ENCODE measurements around the gene FARS2. TPM values are rescaled to one million over a fixed set of nuclear protein-coding genes. Genes with fewer than 3 reads are reported as not detected.

Gene FARS2
- total and polyA plus RNA-seq, 7 donors = 8.1 to 21.0 (median 12.5) TPM

- Histone ChIP-seq H3K4me3 (no peak overlapping the region), H3K27ac (no peak overlapping the region), H3K27me3 (no peaks in the 10 kb centered on the region), H3K36me3 (no peaks in the 10 kb centered on the region), H3K4me1 (no peaks in the 10 kb centered on the region), H3K9me3 (no peaks in the 10 kb centered on the region)
- 79 to 90% methylated on average over 6 of the region's 6 CpGs for WGBS, 2 donors
- intact Hi-C loops (cut with DNase I) = no loop called here
- TF ChIP-seq EP300 (IDR thresholded peaks at IDR 0.05) (no peak), POLR2A (IDR thresholded peaks at IDR 0.05) (no peak), POLR2AphosphoS5 (IDR thresholded peaks at IDR 0.05) (no peak), CTCF (IDR thresholded peaks at IDR 0.05) (no peak)
- no peak for DNase-seq
Observed at GRCh38 chr6:5389086-5389745, 127.9 kb downstream of the FARS2 start.

DNA sequence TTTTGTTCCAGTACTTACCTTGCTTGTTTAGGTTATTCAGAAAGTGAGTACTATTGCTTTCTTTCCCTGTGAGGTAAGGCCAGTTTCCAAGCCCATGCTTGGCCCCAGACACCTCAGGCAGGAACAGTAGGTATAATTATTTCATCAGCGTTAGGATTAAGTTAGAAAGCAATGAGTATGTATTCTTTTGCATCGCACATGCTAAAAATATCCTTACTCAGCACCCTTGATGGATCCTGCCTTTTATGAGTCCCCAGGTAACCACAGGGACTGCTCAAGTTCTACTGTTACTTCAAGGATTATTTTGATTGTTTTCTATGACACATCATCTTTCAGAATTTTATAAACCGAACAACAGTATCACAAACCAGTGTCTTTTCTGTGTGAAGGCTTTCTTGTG lies 128.9 kb downstream of the FARS2 start:
- H3K27ac ChIP-seq = no peak overlapping the region
- H3K36me3 ChIP-seq = no peaks in the 10 kb centered on the region
- 79 to 95% methylated on average over 3 of the region's 3 CpGs for WGBS, 2 donors
- intact Hi-C loops (cut with DNase I) = no loop called here
- TF ChIP-seq POLR2A (IDR thresholded peaks at IDR 0.05) (no peak), CTCF (IDR thresholded peaks at IDR 0.05) (no peak), POLR2AphosphoS5 (IDR thresholded peaks at IDR 0.05) (no peak), EP300 (IDR thresholded peaks at IDR 0.05) (no peak)
- no peaks in the 10 kb centered on the region for H3K4me1 ChIP-seq
- no peaks in the 10 kb centered on the region for H3K27me3 ChIP-seq
- DNase-seq = no peak
- H3K4me3 ChIP-seq = no peak overlapping the region
- no peaks in the 10 kb centered on the region for H3K9me3 ChIP-seq

- WGBS, 2 donors = 79 to 87% methylated on average over 4 of the region's 4 CpGs
- Histone ChIP-seq H3K27me3 (no peaks in the 10 kb centered on the region), H3K36me3 (no peaks in the 10 kb centered on the region), H3K4me1 (peaks cover 0 to 13% (median 6%) of the 10 kb centered on the region in 4 donors), H3K9me3 (no peaks in the 10 kb centered on the region), H3K4me3 (no peak overlapping the region), H3K27ac (no peak overlapping the region)
- TF ChIP-seq EP300 (IDR thresholded peaks at IDR 0.05) = no peak
- TF ChIP-seq POLR2A (IDR thresholded peaks at IDR 0.05) = no peak
- no peak for TF ChIP-seq CTCF (IDR thresholded peaks at IDR 0.05)
- TF ChIP-seq POLR2AphosphoS5 (IDR thresholded peaks at IDR 0.05) = no peak
- DNase-seq = no peak
- intact Hi-C loops (cut with DNase I) = no loop called here
Observed at GRCh38 chr6:5394280-5394679, 133.0 kb downstream of the FARS2 start.

- Histone ChIP-seq H3K4me1 (peaks cover 0 to 13% (median 6%) of the 10 kb centered on the region in 4 donors), H3K4me3 (no peak overlapping the region), H3K27me3 (no peaks in the 10 kb centered on the region), H3K36me3 (no peaks in the 10 kb centered on the region), H3K9me3 (no peaks in the 10 kb centered on the region), H3K27ac (no peak overlapping the region)
- TF ChIP-seq CTCF (IDR thresholded peaks at IDR 0.05) (no peak), POLR2A (IDR thresholded peaks at IDR 0.05) (no peak), EP300 (IDR thresholded peaks at IDR 0.05) (no peak), POLR2AphosphoS5 (IDR thresholded peaks at IDR 0.05) (no peak)
- no peak for DNase-seq
- intact Hi-C loops (cut with DNase I) = no loop called here
Observed at GRCh38 chr6:5395719-5396118, 134.4 kb downstream of the FARS2 start.

DNA sequence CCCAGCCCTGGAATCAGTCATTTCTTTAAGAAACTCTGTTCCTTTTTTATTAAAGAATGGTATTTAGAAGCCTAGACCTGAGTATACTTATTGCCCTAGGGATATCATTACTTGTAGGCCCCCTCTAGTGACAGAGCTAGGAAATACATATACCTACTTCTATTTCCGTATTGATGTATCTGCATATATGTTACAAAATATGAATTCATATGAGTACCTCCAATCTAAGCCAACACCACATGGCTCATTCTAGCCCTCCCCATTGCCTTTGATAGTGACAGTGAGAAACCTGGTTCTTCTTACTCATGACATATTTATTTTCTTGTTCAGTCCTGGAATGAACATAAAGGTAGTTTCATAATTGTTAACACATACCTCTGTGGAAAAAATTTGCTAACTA lies 137.2 kb downstream of the FARS2 start:
- peaks cover 0 to 5% (median 0%) of the 10 kb centered on the region in 4 donors for H3K9me3 ChIP-seq
- no peak overlapping the region for H3K4me3 ChIP-seq
- H3K27me3 ChIP-seq = no peaks in the 10 kb centered on the region
- H3K4me1 ChIP-seq = peaks cover 0 to 13% (median 6%) of the 10 kb centered on the region in 4 donors
- intact Hi-C loops (cut with DNase I) = no loop called here
- DNase-seq = no peak
- H3K36me3 ChIP-seq = no peaks in the 10 kb centered on the region
- no peak overlapping the region for H3K27ac ChIP-seq
- TF ChIP-seq CTCF (IDR thresholded peaks at IDR 0.05) = peak in 2 of 4 experiments; percentile 16 to 27
- TF ChIP-seq POLR2AphosphoS5 (IDR thresholded peaks at IDR 0.05) = peak in 1 of 4 donors; percentile 60
- TF ChIP-seq EP300 (IDR thresholded peaks at IDR 0.05) = no peak
- TF ChIP-seq POLR2A (IDR thresholded peaks at IDR 0.05) = no peak
- 25 to 45% methylated on average over 1 of the region's 1 CpG for WGBS, 2 donors
